WTC11 (cell line): ENCODE data around the gene TMEM117. TPM values are rescaled to one million over a fixed set of nuclear protein-coding genes. Genes with fewer than 3 reads are reported as not detected.

Experiments used
- ATAC-seq: fragments of 200-7000 bp; cut with Tn5 transposase; 2 replicates; pipeline ENCODE4 v1.10.0; 2021; ENCODE audit warnings: mild to moderate bottlenecking, moderate library complexity
- CTCF ChIA-PET: fragments of 300-600 bp; sonication (Branson Sonifier 250); formaldehyde crosslinking; loops from one replicate; lab custom pipeline; 2021; ENCODE audit warnings: antibody characterized with exemption; lab: Charles Lee
- POLR2A ChIA-PET: fragments of 350-600 bp; sonication (Branson Sonifier 250); formaldehyde crosslinking; loops from one replicate; lab custom pipeline; 2021; ENCODE audit warnings: antibody characterized with exemption; lab: Charles Lee
- DNase-seq: peaks from one replicate; pipeline ENCODE4 v3.0.0; 2021; ENCODE audit warnings: low spot score
- H3K27ac Mint-ChIP-seq: 2 replicates; pipeline ENCODE4 v1.8.0; 2021; ENCODE audit warnings: mixed read lengths
- H3K27me3 Mint-ChIP-seq: 2 replicates; pipeline ENCODE4 v1.8.0; 2021; ENCODE audit warnings: low read depth, mild to moderate bottlenecking, moderate library complexity, mixed read lengths
- H3K36me3 Mint-ChIP-seq: 2 replicates; pipeline ENCODE4 v1.8.0; 2021; ENCODE audit warnings: mixed read lengths
- H3K4me1 Mint-ChIP-seq: 2 replicates; pipeline ENCODE4 v1.8.0; 2022; ENCODE audit warnings: mixed read lengths
- H3K4me3 Mint-ChIP-seq: 2 replicates; pipeline ENCODE4 v1.8.0; 2021; ENCODE audit warnings: mild to moderate bottlenecking, moderate library complexity, mixed read lengths
- H3K9me3 Mint-ChIP-seq: 2 replicates; pipeline ENCODE4 v1.8.0; 2021; ENCODE audit warnings: mixed read lengths
- ELF4 ChIP-seq: sonication (generic); formaldehyde crosslinking; IDR thresholded peaks from 2 replicates; pipeline ENCODE4 v1.8.1; 2022; ENCODE audit warnings: low read depth, mild to moderate bottlenecking, moderate library complexity, missing genetic modification reagents
- ESRRA ChIP-seq: sonication (generic); formaldehyde crosslinking; IDR thresholded peaks from 2 replicates; pipeline ENCODE4 v1.8.1; 2022; ENCODE audit warnings: mild to moderate bottlenecking, missing genetic modification reagents, borderline replicate concordance
- ETV6 ChIP-seq: sonication (generic); formaldehyde crosslinking; IDR thresholded peaks from 2 replicates; pipeline ENCODE4 v1.8.1; 2022; ENCODE audit warnings: mild to moderate bottlenecking, missing genetic modification reagents
- HMGA2 ChIP-seq: fragments of 250-450 bp; sonication (Bioruptor Pico); IDR thresholded peaks from 2 replicates; pipeline ENCODE4 v1.4.0; 2021; ENCODE audit warnings: mild to moderate bottlenecking, moderate library complexity
- KAT7 ChIP-seq: sonication (generic); formaldehyde crosslinking; IDR thresholded peaks from 2 replicates; pipeline ENCODE4 v1.8.1; 2023; ENCODE audit warnings: missing genetic modification reagents, mild to moderate bottlenecking, borderline replicate concordance
- MYBL2 ChIP-seq: sonication (generic); formaldehyde crosslinking; IDR thresholded peaks from 2 replicates; pipeline ENCODE4 v1.8.1; 2023; ENCODE audit warnings: mild to moderate bottlenecking, moderate library complexity, missing genetic modification reagents
- NFE2L1 ChIP-seq: sonication (generic); formaldehyde crosslinking; IDR thresholded peaks from 2 replicates; pipeline ENCODE4 v1.8.1; 2023; ENCODE audit warnings: missing genetic modification reagents
- NR2C2 ChIP-seq: sonication (generic); formaldehyde crosslinking; IDR thresholded peaks from 2 replicates; pipeline ENCODE4 v1.8.0; 2022; ENCODE audit warnings: mild to moderate bottlenecking, missing genetic modification reagents
- ZBTB21 ChIP-seq: sonication (generic); formaldehyde crosslinking; IDR thresholded peaks from 2 replicates; pipeline ENCODE4 v1.8.1; 2023; ENCODE audit warnings: mild to moderate bottlenecking, missing genetic modification reagents, borderline replicate concordance
- ZNF121 ChIP-seq: sonication (generic); formaldehyde crosslinking; IDR thresholded peaks from 2 replicates; pipeline ENCODE4 v1.8.0; 2023; ENCODE audit warnings: missing genetic modification reagents
- ZNF232 ChIP-seq: sonication (generic); formaldehyde crosslinking; IDR thresholded peaks from 2 replicates; pipeline ENCODE4 v1.8.0; 2022; ENCODE audit warnings: mild to moderate bottlenecking, missing genetic modification reagents
- total RNA-seq: library from RNA; stranded (reverse); gene quantifications from 3 replicates; pipeline ENCODE4 v1.2.3, GENCODE V29; 2021
- TF ChIP-seq, protein P1 (sequence below): sonication (generic); formaldehyde crosslinking; IDR thresholded peaks from 2 replicates; pipeline ENCODE4 v1.8.0; 2022; ENCODE audit warnings: missing genetic modification reagents
- TF ChIP-seq, protein P2 (sequence below): sonication (generic); formaldehyde crosslinking; IDR thresholded peaks from 2 replicates; pipeline ENCODE4 v1.8.0; 2023; ENCODE audit warnings: mild to moderate bottlenecking, missing genetic modification reagents
- TF ChIP-seq, protein P3 (sequence below): fragments of 250-450 bp; sonication (Bioruptor Pico); IDR thresholded peaks from 2 replicates; pipeline ENCODE4 v1.9.0; 2021; ENCODE audit warnings: moderate library complexity, mild to moderate bottlenecking, inconsistent platforms, borderline replicate concordance
- TF ChIP-seq, protein P4 (sequence below): fragments of 250-450 bp; sonication (Bioruptor Pico); IDR thresholded peaks from 2 replicates; pipeline ENCODE4 v1.8.0; 2021; ENCODE audit warnings: mild to moderate bottlenecking
- TF ChIP-seq, protein P5 (sequence below): sonication (generic); formaldehyde crosslinking; IDR thresholded peaks from 2 replicates; pipeline ENCODE4 v1.8.0; 2022; ENCODE audit warnings: mild to moderate bottlenecking, missing genetic modification reagents
- TF ChIP-seq, protein P6 (sequence below): sonication (generic); formaldehyde crosslinking; IDR thresholded peaks from 2 replicates; pipeline ENCODE4 v1.8.1; 2023; ENCODE audit warnings: mild to moderate bottlenecking, missing genetic modification reagents, moderate library complexity
- TF ChIP-seq, protein P7 (sequence below): sonication (generic); formaldehyde crosslinking; IDR thresholded peaks from 2 replicates; pipeline ENCODE4 v1.8.1; 2022; ENCODE audit warnings: low read depth, mild to moderate bottlenecking, moderate library complexity, missing genetic modification reagents, borderline replicate concordance

TMEM117 gene
- total RNA-seq, 1 experiment from 2014 or later = 1.5 TPM

DNA sequence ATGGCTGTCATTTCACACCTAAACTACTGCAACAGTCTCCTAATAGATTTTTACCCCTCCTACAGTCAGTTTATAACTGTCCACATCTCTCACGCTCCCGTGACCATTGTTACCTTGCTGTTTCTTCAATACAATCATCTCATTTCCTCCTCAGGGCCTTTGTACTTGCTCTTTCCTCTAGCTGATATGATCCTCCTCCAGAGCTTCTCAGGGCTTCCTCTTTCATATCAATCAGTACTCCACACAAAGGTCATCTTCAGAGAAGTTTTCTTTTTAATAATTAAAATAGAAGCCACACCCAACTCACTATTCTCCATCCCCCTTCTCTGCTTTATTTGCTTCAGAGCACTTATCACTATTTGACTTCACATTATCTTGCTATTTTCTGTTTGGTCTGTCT lies 532.0 kb downstream of the TMEM117 start:
- no peaks in the 10 kb centered on the region for H3K4me1 Mint-ChIP-seq
- CTCF ChIA-PET = no interaction called here
- TF ChIP-seq, protein P1, sequence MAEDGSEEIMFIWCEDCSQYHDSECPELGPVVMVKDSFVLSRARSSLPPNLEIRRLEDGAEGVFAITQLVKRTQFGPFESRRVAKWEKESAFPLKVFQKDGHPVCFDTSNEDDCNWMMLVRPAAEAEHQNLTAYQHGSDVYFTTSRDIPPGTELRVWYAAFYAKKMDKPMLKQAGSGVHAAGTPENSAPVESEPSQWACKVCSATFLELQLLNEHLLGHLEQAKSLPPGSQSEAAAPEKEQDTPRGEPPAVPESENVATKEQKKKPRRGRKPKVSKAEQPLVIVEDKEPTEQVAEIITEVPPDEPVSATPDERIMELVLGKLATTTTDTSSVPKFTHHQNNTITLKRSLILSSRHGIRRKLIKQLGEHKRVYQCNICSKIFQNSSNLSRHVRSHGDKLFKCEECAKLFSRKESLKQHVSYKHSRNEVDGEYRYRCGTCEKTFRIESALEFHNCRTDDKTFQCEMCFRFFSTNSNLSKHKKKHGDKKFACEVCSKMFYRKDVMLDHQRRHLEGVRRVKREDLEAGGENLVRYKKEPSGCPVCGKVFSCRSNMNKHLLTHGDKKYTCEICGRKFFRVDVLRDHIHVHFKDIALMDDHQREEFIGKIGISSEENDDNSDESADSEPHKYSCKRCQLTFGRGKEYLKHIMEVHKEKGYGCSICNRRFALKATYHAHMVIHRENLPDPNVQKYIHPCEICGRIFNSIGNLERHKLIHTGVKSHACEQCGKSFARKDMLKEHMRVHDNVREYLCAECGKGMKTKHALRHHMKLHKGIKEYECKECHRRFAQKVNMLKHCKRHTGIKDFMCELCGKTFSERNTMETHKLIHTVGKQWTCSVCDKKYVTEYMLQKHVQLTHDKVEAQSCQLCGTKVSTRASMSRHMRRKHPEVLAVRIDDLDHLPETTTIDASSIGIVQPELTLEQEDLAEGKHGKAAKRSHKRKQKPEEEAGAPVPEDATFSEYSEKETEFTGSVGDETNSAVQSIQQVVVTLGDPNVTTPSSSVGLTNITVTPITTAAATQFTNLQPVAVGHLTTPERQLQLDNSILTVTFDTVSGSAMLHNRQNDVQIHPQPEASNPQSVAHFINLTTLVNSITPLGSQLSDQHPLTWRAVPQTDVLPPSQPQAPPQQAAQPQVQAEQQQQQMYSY = no peak
- TF ChIP-seq MYBL2 (CRISPR knock-in tag) (no peak), ZNF232 (no peak), NR2C2 (CRISPR knock-in tag) (no peak), ELF4 (CRISPR knock-in tag) (no peak), ESRRA (no peak), KAT7 (no peak), ZNF121 (no peak)
- TF ChIP-seq, protein P2, sequence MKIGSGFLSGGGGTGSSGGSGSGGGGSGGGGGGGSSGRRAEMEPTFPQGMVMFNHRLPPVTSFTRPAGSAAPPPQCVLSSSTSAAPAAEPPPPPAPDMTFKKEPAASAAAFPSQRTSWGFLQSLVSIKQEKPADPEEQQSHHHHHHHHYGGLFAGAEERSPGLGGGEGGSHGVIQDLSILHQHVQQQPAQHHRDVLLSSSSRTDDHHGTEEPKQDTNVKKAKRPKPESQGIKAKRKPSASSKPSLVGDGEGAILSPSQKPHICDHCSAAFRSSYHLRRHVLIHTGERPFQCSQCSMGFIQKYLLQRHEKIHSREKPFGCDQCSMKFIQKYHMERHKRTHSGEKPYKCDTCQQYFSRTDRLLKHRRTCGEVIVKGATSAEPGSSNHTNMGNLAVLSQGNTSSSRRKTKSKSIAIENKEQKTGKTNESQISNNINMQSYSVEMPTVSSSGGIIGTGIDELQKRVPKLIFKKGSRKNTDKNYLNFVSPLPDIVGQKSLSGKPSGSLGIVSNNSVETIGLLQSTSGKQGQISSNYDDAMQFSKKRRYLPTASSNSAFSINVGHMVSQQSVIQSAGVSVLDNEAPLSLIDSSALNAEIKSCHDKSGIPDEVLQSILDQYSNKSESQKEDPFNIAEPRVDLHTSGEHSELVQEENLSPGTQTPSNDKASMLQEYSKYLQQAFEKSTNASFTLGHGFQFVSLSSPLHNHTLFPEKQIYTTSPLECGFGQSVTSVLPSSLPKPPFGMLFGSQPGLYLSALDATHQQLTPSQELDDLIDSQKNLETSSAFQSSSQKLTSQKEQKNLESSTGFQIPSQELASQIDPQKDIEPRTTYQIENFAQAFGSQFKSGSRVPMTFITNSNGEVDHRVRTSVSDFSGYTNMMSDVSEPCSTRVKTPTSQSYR (CRISPR knock-in tag) = no peak
- TF ChIP-seq, protein P3, sequence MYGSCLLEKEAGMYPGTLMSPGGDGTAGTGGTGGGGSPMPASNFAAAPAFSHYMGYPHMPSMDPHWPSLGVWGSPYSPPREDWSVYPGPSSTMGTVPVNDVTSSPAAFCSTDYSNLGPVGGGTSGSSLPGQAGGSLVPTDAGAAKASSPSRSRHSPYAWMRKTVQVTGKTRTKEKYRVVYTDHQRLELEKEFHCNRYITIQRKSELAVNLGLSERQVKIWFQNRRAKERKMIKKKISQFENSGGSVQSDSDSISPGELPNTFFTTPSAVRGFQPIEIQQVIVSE (CRISPR knock-in tag) = no peak
- TF ChIP-seq, protein P4, sequence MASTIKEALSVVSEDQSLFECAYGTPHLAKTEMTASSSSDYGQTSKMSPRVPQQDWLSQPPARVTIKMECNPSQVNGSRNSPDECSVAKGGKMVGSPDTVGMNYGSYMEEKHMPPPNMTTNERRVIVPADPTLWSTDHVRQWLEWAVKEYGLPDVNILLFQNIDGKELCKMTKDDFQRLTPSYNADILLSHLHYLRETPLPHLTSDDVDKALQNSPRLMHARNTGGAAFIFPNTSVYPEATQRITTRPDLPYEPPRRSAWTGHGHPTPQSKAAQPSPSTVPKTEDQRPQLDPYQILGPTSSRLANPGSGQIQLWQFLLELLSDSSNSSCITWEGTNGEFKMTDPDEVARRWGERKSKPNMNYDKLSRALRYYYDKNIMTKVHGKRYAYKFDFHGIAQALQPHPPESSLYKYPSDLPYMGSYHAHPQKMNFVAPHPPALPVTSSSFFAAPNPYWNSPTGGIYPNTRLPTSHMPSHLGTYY = no peak
- TF ChIP-seq, protein P5, sequence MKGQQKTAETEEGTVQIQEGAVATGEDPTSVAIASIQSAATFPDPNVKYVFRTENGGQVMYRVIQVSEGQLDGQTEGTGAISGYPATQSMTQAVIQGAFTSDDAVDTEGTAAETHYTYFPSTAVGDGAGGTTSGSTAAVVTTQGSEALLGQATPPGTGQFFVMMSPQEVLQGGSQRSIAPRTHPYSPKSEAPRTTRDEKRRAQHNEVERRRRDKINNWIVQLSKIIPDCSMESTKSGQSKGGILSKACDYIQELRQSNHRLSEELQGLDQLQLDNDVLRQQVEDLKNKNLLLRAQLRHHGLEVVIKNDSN (CRISPR knock-in tag) = no peak
- TF ChIP-seq, protein P6, sequence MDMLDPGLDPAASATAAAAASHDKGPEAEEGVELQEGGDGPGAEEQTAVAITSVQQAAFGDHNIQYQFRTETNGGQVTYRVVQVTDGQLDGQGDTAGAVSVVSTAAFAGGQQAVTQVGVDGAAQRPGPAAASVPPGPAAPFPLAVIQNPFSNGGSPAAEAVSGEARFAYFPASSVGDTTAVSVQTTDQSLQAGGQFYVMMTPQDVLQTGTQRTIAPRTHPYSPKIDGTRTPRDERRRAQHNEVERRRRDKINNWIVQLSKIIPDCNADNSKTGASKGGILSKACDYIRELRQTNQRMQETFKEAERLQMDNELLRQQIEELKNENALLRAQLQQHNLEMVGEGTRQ (CRISPR knock-in tag) = no peak
- TF ChIP-seq, protein P7, sequence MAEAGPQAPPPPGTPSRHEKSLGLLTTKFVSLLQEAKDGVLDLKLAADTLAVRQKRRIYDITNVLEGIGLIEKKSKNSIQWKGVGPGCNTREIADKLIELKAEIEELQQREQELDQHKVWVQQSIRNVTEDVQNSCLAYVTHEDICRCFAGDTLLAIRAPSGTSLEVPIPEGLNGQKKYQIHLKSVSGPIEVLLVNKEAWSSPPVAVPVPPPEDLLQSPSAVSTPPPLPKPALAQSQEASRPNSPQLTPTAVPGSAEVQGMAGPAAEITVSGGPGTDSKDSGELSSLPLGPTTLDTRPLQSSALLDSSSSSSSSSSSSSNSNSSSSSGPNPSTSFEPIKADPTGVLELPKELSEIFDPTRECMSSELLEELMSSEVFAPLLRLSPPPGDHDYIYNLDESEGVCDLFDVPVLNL (CRISPR knock-in tag) = no peak

DNA sequence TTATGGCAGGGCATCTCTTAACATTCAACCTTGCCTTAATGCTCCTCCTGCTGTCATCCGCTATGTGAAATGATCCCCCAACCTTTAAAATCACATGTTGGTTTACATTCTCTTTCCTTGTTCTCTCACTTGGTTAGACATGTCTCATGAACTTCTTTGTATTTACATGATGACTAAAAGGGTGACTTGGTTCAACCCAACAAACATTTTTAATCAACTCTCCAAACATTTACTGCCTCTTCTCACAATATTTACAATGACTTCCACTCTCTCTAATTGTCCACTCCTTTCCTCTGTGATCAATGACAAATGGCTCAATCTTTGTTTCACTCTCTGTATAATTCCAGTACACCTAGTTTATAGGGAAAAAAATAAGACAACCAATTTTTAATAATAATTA lies 534.1 kb downstream of the TMEM117 start:
- POLR2A ChIA-PET = no interaction called here
- ATAC-seq (no peak), DNase-seq (no peak)
- no peak overlapping the region for H3K4me3 Mint-ChIP-seq
- H3K9me3 Mint-ChIP-seq = no peaks in the 10 kb centered on the region
- TF ChIP-seq ZBTB21 (CRISPR knock-in tag) (no peak), NFE2L1 (no peak), ETV6 (CRISPR knock-in tag) (no peak), HMGA2 (no peak)
- TF ChIP-seq, protein P4 = no peak
- CTCF ChIA-PET = no interaction called here
- no peaks in the 10 kb centered on the region for H3K36me3 Mint-ChIP-seq
- no peak overlapping the region for H3K27ac Mint-ChIP-seq
- H3K27me3 Mint-ChIP-seq = no peaks in the 10 kb centered on the region
- H3K4me1 Mint-ChIP-seq = peaks cover 4% of the 10 kb centered on the region; the same call in 1 of the 2 replicates

More for the DNA sequence above, 532.0 kb downstream of the TMEM117 start:
- Mint-ChIP-seq H3K27me3 (no peaks in the 10 kb centered on the region), H3K36me3 (no peaks in the 10 kb centered on the region), H3K4me3 (no peak overlapping the region), H3K27ac (no peak overlapping the region), H3K9me3 (no peaks in the 10 kb centered on the region)
- DNase-seq (no peak), ATAC-seq (no peak)
- POLR2A ChIA-PET = no interaction called here
